A204.1 (cell line): ENCODE measurements around the gene PPP2R2B.

Experiments
- FAIRE-seq: peaks from 2 replicates; lab custom pipeline; 2012; peaks lifted over from hg19 to GRCh38; lab: Jason Lieb, UNC

PPP2R2B gene

GRCh38 chr5:146878476-146879172, at the start of gene PPP2R2B:
PPP2R2B (minus strand) TSS chr5:146878757.
- no peak for FAIRE-seq

DNA sequence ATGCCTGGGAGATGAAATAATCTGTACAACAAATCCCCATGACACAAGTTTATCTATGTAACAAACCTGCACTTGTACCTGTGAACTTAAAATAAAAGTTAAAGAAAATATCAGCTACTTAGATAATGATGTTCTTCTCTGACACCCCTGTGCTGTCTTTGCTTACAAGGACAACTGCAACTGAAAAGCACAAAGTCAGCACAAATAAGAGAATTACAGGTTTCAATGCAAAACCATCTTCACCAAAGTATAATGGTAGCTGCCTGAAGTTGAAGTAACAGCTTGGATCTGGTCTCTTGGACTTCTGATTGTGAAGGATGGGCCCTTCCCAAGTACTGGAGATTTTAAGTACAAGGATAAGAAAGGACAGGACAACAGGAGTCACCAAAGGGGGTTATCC, 45.6 kb upstream of the PPP2R2B start:
- no peak for FAIRE-seq

DNA sequence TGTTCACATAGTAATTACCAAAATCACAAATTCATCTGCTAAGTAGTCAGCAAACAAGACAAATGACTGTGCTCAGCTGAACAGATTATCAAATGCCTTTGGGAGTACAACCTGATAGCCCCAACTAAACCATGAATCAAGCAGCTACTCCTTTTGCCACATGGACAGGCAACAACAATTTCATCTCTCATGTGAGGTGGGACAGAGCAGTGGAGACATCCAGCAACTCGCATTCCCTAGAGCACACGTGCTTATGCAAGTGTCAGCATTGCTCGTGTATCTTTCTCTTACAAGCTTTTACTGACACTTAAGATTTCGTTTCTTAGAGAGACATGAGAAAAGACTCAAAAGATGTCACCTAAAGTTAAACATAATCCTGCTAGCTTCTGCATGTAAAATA, 42.7 kb upstream of the PPP2R2B start:
- no peak for FAIRE-seq

DNA sequence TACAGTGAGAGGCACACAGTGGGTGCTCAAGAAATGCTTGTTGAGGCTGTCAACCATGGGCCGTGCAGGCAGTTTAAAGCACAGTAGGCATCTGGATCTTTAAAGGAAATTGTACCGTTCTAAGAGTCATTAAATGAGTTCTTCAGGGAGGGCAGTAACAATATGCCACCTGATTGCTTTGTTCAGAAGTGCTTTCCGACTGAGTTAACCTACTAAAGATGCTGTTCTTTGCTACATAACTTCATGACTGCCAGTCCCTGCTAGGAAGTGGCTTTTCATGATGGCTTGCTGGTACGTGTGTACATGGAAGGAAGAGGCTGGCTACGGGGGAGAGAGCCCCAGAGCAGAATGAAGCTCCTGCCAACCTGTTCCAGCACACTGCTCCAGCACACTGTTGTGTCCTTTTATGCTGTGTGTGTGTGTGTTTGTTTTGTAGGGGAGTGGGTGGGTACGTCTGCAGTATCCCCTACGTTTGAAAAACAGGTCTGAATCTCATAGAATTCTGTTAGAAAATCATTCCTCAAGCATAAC, 41.9 kb upstream of the PPP2R2B start:
- FAIRE-seq, result no peak

GRCh38 chr5:146919304-146919703, 40.7 kb upstream of the PPP2R2B start:
- FAIRE-seq, result no peak

DNA sequence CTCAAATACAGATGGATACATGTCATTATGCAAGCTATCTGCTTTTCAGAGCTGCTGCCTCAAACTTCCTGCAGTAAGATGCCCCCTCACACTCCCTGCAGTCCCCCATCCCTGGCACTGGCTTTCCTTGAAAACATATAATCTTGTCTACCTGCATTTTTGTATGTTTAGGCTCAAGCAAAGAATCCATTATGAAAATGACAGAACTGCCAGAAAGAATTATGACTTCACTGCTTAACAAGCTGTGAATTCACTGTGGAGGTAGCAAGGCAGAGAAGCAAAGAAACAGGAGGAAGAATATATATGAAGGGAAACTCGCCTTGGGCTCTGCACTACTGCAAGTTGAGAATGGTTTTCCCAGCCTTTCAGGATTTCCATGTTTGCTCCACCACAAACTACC, 39.4 kb upstream of the PPP2R2B start:
- FAIRE-seq, result no peak

DNA sequence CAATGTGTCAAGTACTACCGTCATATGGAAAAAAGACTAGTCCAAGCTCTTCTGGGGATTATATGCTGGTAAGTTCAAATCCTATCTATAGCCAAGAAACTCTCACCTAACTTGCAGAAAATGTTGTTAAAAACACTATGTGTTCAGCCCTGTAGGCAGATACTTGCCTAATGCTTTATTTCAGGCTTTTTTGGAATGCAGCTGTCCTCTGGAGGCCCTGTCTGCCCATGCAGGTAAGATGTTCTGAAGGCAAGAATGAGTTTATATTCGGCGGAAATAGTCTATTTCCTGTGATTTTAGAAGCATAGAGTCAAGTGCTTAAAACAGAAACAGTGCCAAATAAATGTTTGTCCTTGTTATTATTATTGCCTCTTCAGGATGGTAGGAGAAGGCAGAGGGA, 34.3 kb upstream of the PPP2R2B start:
- no peak for FAIRE-seq

GRCh38 chr5:146910239-146910638, 31.7 kb upstream of the PPP2R2B start:
- FAIRE-seq, result no peak

GRCh38 chr5:146909255-146910068, 30.9 kb upstream of the PPP2R2B start:
- no peak for FAIRE-seq

- FAIRE-seq, result no peak
Observed at GRCh38 chr5:146906803-146907202, 28.2 kb upstream of the PPP2R2B start.

GRCh38 chr5:146904890-146905289, 26.3 kb upstream of the PPP2R2B start:
- no peak for FAIRE-seq

- FAIRE-seq, result no peak
Observed at GRCh38 chr5:146903789-146904188, 25.2 kb upstream of the PPP2R2B start.

DNA sequence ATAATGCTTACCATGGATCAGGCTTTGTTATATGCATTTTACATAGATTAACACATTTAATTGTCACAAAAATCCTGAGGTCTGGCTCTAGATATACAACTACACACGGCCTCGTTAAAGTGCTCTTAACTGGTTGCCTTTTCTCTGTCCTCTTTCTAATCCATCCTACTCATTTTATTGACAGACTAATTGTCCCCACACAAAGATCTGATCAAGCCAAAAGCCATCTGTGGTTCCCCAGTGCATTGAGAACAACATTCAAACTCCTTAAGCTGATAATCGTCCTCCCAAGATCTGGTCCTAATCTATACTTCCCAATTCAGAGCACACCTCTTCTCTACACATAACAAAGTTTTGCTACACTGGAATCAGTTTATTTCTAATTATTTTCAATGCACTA, 23.9 kb upstream of the PPP2R2B start:
- no peak for FAIRE-seq

GRCh38 chr5:146897061-146897460, 18.5 kb upstream of the PPP2R2B start:
- no peak for FAIRE-seq

- FAIRE-seq, result no peak
Observed at GRCh38 chr5:146894753-146895521, 16.4 kb upstream of the PPP2R2B start.

DNA sequence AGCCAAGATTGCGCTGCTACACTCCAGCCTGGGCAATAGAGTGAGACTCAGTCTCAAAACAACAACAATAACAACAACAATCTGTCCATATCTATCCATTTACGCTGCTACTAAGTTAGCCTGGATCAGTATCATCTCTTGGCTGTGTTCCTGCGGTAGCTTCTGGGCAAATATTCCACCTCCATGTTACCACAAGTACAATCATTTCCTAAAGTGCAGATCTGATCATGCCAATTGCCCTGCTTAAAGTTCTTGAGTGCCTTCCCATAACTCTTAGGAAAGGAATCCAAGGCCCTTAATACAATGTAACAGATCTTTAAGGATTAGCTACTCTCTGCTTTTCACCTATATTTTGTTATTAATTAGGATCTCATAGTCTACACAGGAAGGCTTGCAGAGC, 15.4 kb upstream of the PPP2R2B start:
- no peak for FAIRE-seq

DNA sequence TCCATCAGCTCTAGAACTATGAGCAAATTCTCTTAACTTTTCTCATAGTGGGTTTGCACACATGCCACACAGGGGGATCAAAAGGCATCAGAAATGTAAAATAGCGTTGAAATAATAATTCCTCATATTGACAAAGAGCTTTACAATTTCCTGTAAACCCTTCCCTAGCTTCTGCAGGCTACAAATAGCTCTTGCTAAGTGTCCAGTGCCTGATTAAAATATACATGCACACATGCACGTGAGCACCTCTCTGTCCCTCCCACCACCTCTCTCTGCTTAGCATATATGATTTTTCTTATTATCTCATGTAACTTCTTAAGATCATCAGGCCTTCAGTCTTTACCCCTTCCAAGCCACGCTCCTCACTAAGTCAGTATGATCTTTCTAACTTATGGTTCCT, 13.7 kb upstream of the PPP2R2B start:
- no peak for FAIRE-seq

DNA sequence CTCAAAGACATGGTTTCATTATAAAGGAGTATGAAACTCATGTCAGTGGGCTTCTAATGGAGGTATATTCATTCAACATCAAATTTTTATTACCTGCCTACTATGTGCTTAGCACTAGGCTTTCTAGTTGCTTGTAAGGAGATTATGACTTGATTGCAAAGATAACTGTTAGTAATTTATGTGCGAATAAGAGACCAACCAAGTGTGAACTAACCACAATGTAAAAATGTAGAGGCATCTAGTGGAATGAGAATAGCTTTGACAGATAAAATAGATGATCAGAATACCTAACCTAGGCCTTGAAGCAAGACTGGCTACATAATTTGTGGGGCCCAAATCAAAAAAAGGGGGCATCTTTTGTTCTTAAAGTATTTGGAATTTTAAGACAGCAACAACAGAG, 13.0 kb upstream of the PPP2R2B start:
- FAIRE-seq, result no peak

GRCh38 chr5:146890731-146891440, 12.3 kb upstream of the PPP2R2B start:
- FAIRE-seq, result no peak

DNA sequence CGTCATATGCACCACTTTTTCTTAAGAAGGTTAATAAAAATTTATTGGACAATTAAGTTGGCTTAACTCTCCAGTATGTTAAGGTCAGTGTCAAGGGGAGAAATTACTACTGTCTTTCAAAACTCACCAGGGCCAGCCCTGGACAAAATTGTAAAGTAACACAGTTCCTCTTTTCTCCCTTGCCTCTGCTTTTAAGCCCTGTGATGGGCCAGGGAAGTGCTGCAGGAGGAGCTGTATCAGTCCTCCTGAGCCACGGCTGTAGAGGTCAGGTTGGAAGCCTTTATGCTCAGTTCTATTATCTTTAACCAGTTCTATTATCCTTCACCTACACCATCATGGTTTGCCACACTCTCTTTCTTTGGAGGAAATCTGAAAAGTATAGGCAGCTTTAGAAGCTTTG, 11.5 kb upstream of the PPP2R2B start:
- FAIRE-seq, result no peak

GRCh38 chr5:146889169-146889568, 10.6 kb upstream of the PPP2R2B start:
- FAIRE-seq, result no peak

- FAIRE-seq, result no peak
Observed at GRCh38 chr5:146888351-146888978, 9.9 kb upstream of the PPP2R2B start.
